Measurements from ENCODE around the gene RIPOR2.

Gene RIPOR2

GRCh38 chr6:24851086-24851485 lies 84.7 kb downstream of the RIPOR2 start:
- TF ChIP-seq CTCF (IDR thresholded peaks at IDR 0.05; ENCODE audit: insufficient read depth, low read depth, low read length, missing control alignments) = no peak
- no peak for DNase-seq (ENCODE audit: low read depth)
- H3K4me3 ChIP-seq (ENCODE audit: low read depth, low read length) = no peak overlapping the region

GRCh38 chr6:24849713-24850112 lies 86.0 kb downstream of the RIPOR2 start:
- H3K4me3 ChIP-seq (ENCODE audit: low read depth, low read length) = no peak overlapping the region
- no peak for TF ChIP-seq CTCF (IDR thresholded peaks at IDR 0.05; ENCODE audit: insufficient read depth, low read depth, low read length, missing control alignments)
- DNase-seq (ENCODE audit: low read depth) = no peak

- TF ChIP-seq CTCF (IDR thresholded peaks at IDR 0.05; ENCODE audit: insufficient read depth, low read depth, low read length, missing control alignments) = no peak
- H3K4me3 ChIP-seq (ENCODE audit: low read depth, low read length) = no peak overlapping the region
- no peak for DNase-seq (ENCODE audit: low read depth)
Measured at GRCh38 chr6:24848461-24848860, 87.3 kb downstream of the RIPOR2 start.

- TF ChIP-seq CTCF (IDR thresholded peaks at IDR 0.05; ENCODE audit: insufficient read depth, low read depth, low read length, missing control alignments) = no peak
- H3K4me3 ChIP-seq (ENCODE audit: low read depth, low read length) = no peak overlapping the region
- no peak for DNase-seq (ENCODE audit: low read depth)
Measured at GRCh38 chr6:24847402-24847801, 88.4 kb downstream of the RIPOR2 start.

- DNase-seq (ENCODE audit: low read depth) = no peak
- no peak overlapping the region for H3K4me3 ChIP-seq (ENCODE audit: low read depth, low read length)
- no peak for TF ChIP-seq CTCF (IDR thresholded peaks at IDR 0.05; ENCODE audit: insufficient read depth, low read depth, low read length, missing control alignments)
Measured at GRCh38 chr6:24845578-24845977, 90.2 kb downstream of the RIPOR2 start.

- peak; percentile 60 for DNase-seq (ENCODE audit: low read depth)
- H3K4me3 ChIP-seq (ENCODE audit: low read depth, low read length) = no peak overlapping the region
- no peak for TF ChIP-seq CTCF (IDR thresholded peaks at IDR 0.05; ENCODE audit: insufficient read depth, low read depth, low read length, missing control alignments)
Measured at GRCh38 chr6:24844903-24845302, 90.9 kb downstream of the RIPOR2 start.

GRCh38 chr6:24844061-24844460 lies 91.7 kb downstream of the RIPOR2 start:
- no peak for TF ChIP-seq CTCF (IDR thresholded peaks at IDR 0.05; ENCODE audit: insufficient read depth, low read depth, low read length, missing control alignments)
- DNase-seq (ENCODE audit: low read depth) = no peak
- H3K4me3 ChIP-seq (ENCODE audit: low read depth, low read length) = no peak overlapping the region
